ENCODE results near the gene CBR4.
"Not testable (repeated sequence)": the region's sequence is repeated elsewhere in the genome, so short reads cannot be mapped to it uniquely, and the experiment has no call there.

Gene CBR4

GRCh38 chr4:168952821-168953246 is 57.2 kb downstream of the CBR4 start:
- not testable (repeated sequence) for H3K36me3 ChIP-seq (ENCODE audit: control insufficient read depth, insufficient read depth, low read length); H3K27ac ChIP-seq (ENCODE audit: insufficient read depth, low read depth, low read length, poor library complexity, severe bottlenecking); H3K9me3 ChIP-seq (ENCODE audit: control insufficient read depth, low read length); H3K27me3 ChIP-seq (ENCODE audit: control insufficient read depth, insufficient read depth, low read length, poor library complexity, severe bottlenecking); H3K4me3 ChIP-seq (ENCODE audit: insufficient read depth, low read depth, low read length); H3K4me1 ChIP-seq (ENCODE audit: control insufficient read depth, insufficient read depth, low read length)
- WGBS, 2 experiments, result 91 to 95% methylated on average over 3 of the region's 3 CpGs

DNA sequence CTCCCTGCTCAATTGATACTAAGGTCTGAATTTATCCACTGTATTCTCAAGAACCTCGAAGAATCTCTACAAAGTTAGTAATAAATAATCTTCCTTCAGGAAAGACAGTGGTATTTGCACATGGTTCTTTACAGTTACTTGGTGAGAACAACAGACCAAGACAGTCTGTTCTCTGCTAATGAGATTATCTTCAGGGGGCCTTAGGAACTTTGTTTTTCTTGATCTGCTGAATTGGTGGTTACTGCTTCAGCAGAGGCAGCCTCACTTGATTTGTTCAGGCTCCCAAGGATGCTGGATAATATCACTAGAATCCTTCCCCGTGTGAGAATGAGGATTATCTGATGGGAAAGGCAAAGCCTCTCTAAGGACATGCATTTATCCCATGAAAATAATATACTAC is 64.8 kb downstream of the CBR4 start:
- Histone ChIP-seq H3K27me3 (ENCODE audit: control insufficient read depth, insufficient read depth, low read length, poor library complexity, severe bottlenecking) (no peaks in the 10 kb centered on the region), H3K4me1 (ENCODE audit: control insufficient read depth, insufficient read depth, low read length) (no peaks in the 10 kb centered on the region), H3K4me3 (ENCODE audit: insufficient read depth, low read depth, low read length) (no peak overlapping the region), H3K27ac (ENCODE audit: insufficient read depth, low read depth, low read length, poor library complexity, severe bottlenecking) (no peak overlapping the region), H3K36me3 (ENCODE audit: control insufficient read depth, insufficient read depth, low read length) (peaks cover 4% of the 10 kb centered on the region), H3K9me3 (ENCODE audit: control insufficient read depth, low read length) (no peaks in the 10 kb centered on the region)
- 48 to 65% methylated on average over 2 of the region's 2 CpGs for WGBS, 2 experiments

DNA sequence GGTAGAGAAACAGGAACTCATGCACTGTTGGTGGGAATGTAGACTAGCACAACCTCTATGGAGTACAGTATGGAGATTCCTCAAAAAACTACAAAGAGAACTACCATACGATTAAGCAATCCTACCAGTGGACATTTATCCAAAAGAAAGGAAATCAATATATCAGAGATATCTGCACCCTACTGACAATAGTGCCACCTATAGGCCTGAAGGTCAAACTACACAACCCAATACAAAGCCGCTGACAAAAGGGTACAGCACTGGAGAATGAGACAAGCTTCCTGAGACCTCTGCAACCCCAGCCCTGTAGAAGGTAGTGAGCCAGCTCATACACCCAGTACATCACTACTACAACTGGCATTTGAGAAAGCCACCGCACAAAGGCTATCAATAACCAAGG is 67.1 kb downstream of the CBR4 start:
- H3K4me1 ChIP-seq (ENCODE audit: control insufficient read depth, insufficient read depth, low read length), result no peaks in the 10 kb centered on the region
- H3K27me3 ChIP-seq (ENCODE audit: control insufficient read depth, insufficient read depth, low read length, poor library complexity, severe bottlenecking), result no peaks in the 10 kb centered on the region
- H3K4me3 ChIP-seq (ENCODE audit: insufficient read depth, low read depth, low read length), result no peak overlapping the region
- no peak overlapping the region for H3K27ac ChIP-seq (ENCODE audit: insufficient read depth, low read depth, low read length, poor library complexity, severe bottlenecking)
- no peaks in the 10 kb centered on the region for H3K9me3 ChIP-seq (ENCODE audit: control insufficient read depth, low read length)
- H3K36me3 ChIP-seq (ENCODE audit: control insufficient read depth, insufficient read depth, low read length), result peaks cover 4% of the 10 kb centered on the region
- 80 to 90% methylated on average over 3 of the region's 3 CpGs for WGBS, 2 experiments

Measured in ectodermal cell (in vitro differentiated cells).